AG09309 (cell line): ENCODE results near the gene PRSS48.

Experiments
- DNase-seq: peaks from one replicate; pipeline ENCODE4 v3.0.0-alpha.2; 2010; ENCODE audit warnings: low read depth
- H3K4me3 ChIP-seq: 2 replicates; pipeline ENCODE4 v1.5.1; 2011; ENCODE audit warnings: mild to moderate bottlenecking, low read depth, low read length, moderate library complexity; ENCODE audit not compliant: control insufficient read depth
- TF ChIP-seq, protein P1 (sequence below): IDR thresholded peaks from 2 replicates; pipeline ENCODE4 v1.5.1; 2011; ENCODE audit warnings: mild to moderate bottlenecking, low read depth, low read length, inconsistent platforms; ENCODE audit not compliant: insufficient read depth, control insufficient read depth; ENCODE audit errors: missing control alignments

PRSS48 gene

DNA sequence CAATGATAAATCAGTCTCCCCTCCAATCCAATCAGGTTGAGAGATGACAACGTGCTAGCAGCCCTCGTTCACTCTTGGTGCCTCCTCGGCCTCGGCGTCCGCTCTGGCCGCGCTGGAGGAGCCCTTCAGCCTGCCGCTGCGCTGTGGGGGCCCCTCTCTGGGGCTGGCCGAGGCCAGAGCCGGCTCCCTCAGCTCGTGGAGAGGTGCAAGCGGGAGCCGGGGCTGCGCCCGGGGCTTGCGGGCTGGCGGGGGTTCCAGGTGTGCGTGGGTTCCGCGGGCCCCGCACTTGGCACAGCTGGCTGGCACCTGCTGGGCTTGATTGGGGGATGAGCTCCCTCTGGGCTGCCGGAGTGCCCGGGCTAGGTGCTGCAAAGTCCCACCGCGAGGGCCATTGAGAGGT is 40.9 kb upstream of the PRSS48 start:
- H3K4me3 ChIP-seq = no peak overlapping the region
- no peak for DNase-seq
- TF ChIP-seq, protein P1, sequence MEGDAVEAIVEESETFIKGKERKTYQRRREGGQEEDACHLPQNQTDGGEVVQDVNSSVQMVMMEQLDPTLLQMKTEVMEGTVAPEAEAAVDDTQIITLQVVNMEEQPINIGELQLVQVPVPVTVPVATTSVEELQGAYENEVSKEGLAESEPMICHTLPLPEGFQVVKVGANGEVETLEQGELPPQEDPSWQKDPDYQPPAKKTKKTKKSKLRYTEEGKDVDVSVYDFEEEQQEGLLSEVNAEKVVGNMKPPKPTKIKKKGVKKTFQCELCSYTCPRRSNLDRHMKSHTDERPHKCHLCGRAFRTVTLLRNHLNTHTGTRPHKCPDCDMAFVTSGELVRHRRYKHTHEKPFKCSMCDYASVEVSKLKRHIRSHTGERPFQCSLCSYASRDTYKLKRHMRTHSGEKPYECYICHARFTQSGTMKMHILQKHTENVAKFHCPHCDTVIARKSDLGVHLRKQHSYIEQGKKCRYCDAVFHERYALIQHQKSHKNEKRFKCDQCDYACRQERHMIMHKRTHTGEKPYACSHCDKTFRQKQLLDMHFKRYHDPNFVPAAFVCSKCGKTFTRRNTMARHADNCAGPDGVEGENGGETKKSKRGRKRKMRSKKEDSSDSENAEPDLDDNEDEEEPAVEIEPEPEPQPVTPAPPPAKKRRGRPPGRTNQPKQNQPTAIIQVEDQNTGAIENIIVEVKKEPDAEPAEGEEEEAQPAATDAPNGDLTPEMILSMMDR = no peak

DNA sequence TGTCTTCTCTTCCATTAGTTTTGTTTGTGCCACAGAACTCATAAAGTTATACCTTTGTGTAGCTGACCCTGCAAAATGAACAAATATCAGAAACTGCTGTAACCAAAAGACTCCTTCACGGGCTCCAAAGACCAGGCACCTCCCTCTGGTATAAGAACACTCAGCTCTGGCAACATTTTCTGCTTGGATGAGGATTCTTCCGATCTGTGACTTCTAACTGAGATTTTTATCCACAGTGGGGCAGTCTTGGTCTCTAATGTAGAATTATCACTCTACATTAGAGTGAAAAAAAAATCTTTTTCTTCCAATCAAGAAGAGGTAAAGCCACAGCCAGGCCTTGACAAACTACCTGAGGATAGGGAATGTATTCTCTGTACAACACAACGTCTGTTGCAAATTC is 38.5 kb upstream of the PRSS48 start:
- no peak overlapping the region for H3K4me3 ChIP-seq
- no peak for DNase-seq
- TF ChIP-seq, protein P1 = no peak

DNA sequence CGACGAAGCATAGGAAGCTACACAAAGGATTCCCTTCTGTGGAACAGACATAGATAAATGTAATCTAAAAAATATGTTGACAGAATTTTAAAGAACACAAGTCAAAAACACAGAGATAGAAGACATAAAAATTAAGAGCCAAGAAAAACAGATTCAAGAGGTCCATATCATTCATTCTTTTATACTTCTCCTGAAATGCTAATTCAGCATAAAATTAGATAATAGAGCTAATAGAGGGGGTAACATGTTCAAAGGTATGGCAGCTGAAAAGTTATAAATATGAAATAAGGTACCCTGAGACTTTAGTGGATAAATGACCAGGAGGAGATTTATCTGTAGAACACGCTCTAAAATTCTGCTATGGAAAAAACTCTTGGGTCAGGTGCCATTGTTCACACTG is 37.4 kb upstream of the PRSS48 start:
- H3K4me3 ChIP-seq = no peak overlapping the region
- no peak for DNase-seq
- TF ChIP-seq, protein P1 = no peak

DNA sequence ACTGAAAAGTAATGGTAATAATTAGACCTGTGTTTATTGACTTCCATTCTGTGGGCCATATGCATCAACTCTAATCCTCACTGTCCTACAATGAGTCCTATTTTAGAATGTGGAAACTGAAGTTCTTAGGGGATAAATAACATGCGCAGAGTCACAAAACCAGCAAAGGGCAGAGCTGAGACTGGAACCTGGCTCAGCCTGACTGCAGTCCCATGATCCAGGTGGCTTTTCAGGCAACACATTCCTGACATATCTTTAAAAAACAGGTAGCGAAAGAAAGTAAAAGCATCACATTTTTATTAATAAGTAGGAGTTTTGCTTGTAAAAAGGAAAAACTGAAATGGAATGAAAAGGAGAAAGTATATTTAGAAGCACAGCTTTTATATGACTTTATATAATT is 34.7 kb upstream of the PRSS48 start:
- DNase-seq = no peak
- H3K4me3 ChIP-seq = no peak overlapping the region
- TF ChIP-seq, protein P1 = no peak

DNA sequence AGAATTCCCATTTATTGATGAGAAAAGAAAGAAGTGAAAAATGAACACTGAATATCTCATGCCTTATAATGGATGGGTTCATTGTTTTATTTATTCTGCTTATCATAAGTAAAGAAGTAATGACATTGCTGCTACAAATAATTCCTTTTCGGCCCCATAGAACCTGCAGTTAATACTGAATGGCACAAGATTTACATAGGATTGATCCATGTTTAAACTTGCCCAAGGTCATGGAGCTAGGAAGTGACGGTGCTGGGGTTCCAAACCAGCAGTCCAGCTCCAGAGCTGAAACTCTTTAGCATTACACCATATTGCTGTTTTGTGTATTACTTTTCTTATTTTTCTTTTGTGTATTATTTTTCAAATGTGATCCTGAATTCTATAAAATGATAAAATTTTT is 30.2 kb upstream of the PRSS48 start:
- DNase-seq = no peak
- TF ChIP-seq, protein P1 = no peak

DNA sequence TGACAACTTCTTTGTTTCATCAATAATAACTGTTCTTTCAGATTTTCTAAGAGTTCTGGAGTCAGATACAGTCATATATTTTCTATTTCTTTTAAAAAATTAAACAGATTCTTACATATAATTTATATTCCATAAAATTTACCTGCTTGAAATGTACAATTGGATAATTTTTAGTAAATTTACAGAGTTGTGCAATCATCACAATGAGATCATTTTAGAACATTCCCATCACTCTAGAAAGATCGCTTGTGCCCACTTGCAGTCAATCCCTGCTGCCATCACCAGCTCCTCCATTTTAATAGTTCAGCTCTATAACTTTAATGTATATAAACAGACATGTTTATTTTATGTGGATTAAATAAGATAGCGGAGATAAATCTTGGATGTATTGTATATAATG is 29.6 kb upstream of the PRSS48 start:
- no peak for DNase-seq
- TF ChIP-seq, protein P1 = no peak
- no peak overlapping the region for H3K4me3 ChIP-seq

More for the DNA sequence above, 30.2 kb upstream of the PRSS48 start:
- H3K4me3 ChIP-seq = no peak overlapping the region

DNA sequence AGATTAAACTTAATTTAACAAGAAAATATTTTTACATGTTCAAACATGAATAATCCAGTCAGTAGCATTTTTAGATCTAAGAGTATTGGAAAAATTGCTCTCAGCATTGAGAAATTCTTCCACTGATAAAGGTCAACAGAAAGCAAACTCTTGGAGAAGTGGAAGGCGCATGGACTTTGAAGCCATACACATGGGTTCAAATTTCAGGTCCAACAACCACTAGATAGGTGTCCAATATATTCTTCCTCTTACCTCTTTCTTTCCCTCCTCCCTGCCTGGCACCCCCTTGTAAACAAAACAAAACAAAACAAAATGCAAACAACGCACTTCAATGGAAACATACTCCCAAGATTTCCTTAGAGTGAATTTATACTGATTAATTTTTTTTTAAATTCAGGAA is 28.4 kb upstream of the PRSS48 start:
- TF ChIP-seq, protein P1 = no peak
- H3K4me3 ChIP-seq = no peak overlapping the region

More for the DNA sequence above, 28.4 kb upstream of the PRSS48 start:
- DNase-seq = no peak
